Neural cell (in vitro differentiated cells): ENCODE results near the gene RAPGEF4. TPM values are rescaled to one million over a fixed set of nuclear protein-coding genes. Genes with fewer than 3 reads are reported as not detected.

Experiments
- H2AFZ ChIP-seq: fragments of 200-600, 300-800 bp; sonication (generic), shearing (Covaris generic); 2 replicates; pipeline ENCODE4 v1.6.0; 2014; ENCODE audit warnings: low read depth, mild to moderate bottlenecking, antibody characterized with exemption, low read length, moderate library complexity
- H3F3A ChIP-seq: fragments of 200-600 bp; shearing (Covaris generic); 2 replicates; pipeline ENCODE4 v1.6.1; 2016; ENCODE audit warnings: mild to moderate bottlenecking, moderate library complexity, mixed read lengths, antibody characterized with exemption, low read length; ENCODE audit not compliant: insufficient read depth, poor library complexity, severe bottlenecking
- H3K27ac ChIP-seq: fragments of 200-600, 300-800 bp; sonication (generic), shearing (Covaris generic); 2 replicates; pipeline ENCODE4 v1.5.1; 2014; ENCODE audit warnings: mild to moderate bottlenecking, low read length, moderate library complexity
- H3K27me3 ChIP-seq: fragments of 300-800, 200-600 bp; sonication (generic), shearing (Covaris generic); 2 replicates; pipeline ENCODE4 v1.6.0; 2014; ENCODE audit warnings: mild to moderate bottlenecking, low read depth, low read length, moderate library complexity; ENCODE audit not compliant: insufficient read depth
- H3K36me3 ChIP-seq: fragments of 300-800, 200-600 bp; sonication (generic), shearing (Covaris generic); 2 replicates; pipeline ENCODE4 v1.5.1; 2014; ENCODE audit warnings: mild to moderate bottlenecking, antibody characterized with exemption, low read length, moderate library complexity; ENCODE audit not compliant: insufficient read depth
- H3K4me2 ChIP-seq: fragments of 300-800, 200-600 bp; sonication (generic), shearing (Covaris generic); 2 replicates; pipeline ENCODE4 v1.6.0; 2014; ENCODE audit warnings: mild to moderate bottlenecking, low read length
- H3K4me3 ChIP-seq: fragments of 300-800, 200-600 bp; sonication (generic), shearing (Covaris generic); 2 replicates; pipeline ENCODE4 v1.5.1; 2014; ENCODE audit warnings: mild to moderate bottlenecking, low read length, moderate library complexity
- H3K79me2 ChIP-seq: fragments of 200-600 bp; shearing (Covaris generic); replicated peaks from 2 replicates; pipeline ENCODE4 v1.6.0; 2014; ENCODE audit warnings: mild to moderate bottlenecking, low read length, moderate library complexity; ENCODE audit not compliant: insufficient read depth
- H3K9ac ChIP-seq: fragments of 300-800, 200-600 bp; sonication (generic), shearing (Covaris generic); 2 replicates; pipeline ENCODE4 v1.6.1; 2016; ENCODE audit warnings: mild to moderate bottlenecking, low read length, mixed read lengths
- H3K9me2 ChIP-seq: fragments of 200-600 bp; shearing (Covaris generic); 2 replicates; pipeline ENCODE4 v1.6.1; 2016; ENCODE audit warnings: mild to moderate bottlenecking, low read length, mixed read lengths; ENCODE audit not compliant: insufficient read depth
- H3K9me3 ChIP-seq: fragments of 200-600, 300-800 bp; sonication (generic), shearing (Covaris generic); 2 replicates; pipeline ENCODE4 v1.6.1; 2016; ENCODE audit warnings: mild to moderate bottlenecking, mixed run types, low read length, moderate library complexity, mixed read lengths
- H4K20me1 ChIP-seq: fragments of 200-600 bp; shearing (Covaris generic); 2 replicates; pipeline ENCODE4 v1.6.1; 2016; ENCODE audit warnings: mild to moderate bottlenecking, mixed run types; ENCODE audit not compliant: insufficient read depth
- EP300 ChIP-seq: fragments of 450-650 bp; conservative IDR thresholded peaks from 2 replicates; pipeline ENCODE4 v1.6.1; 2014; ENCODE audit warnings: antibody characterized with exemption, mild to moderate bottlenecking, moderate library complexity; ENCODE audit not compliant: poor library complexity, severe bottlenecking
- EZH2 ChIP-seq: fragments of 200-600, 300-800 bp; shearing (Covaris generic), sonication (generic); IDR thresholded peaks from 2 replicates; pipeline ENCODE4 v1.6.1; 2014; ENCODE audit warnings: antibody characterized with exemption, low read length, borderline replicate concordance, mild to moderate bottlenecking; ENCODE audit not compliant: insufficient read depth, poor library complexity, severe bottlenecking
- MXI1 ChIP-seq: fragments of 450-650 bp; conservative IDR thresholded peaks from 2 replicates; pipeline ENCODE4 v1.6.1; 2014; ENCODE audit warnings: antibody characterized with exemption, mild to moderate bottlenecking; ENCODE audit not compliant: poor library complexity, severe bottlenecking
- POLR2AphosphoS5 ChIP-seq: IDR thresholded peaks from 2 replicates; pipeline ENCODE4 v1.6.1; 2012
- RAD21 ChIP-seq: fragments of 450-650 bp; conservative IDR thresholded peaks from 2 replicates; pipeline ENCODE4 v1.6.1; 2014; ENCODE audit warnings: antibody characterized with exemption, mild to moderate bottlenecking, moderate library complexity
- SMC3 ChIP-seq: fragments of 450-650 bp; conservative IDR thresholded peaks from 2 replicates; pipeline ENCODE4 v1.6.1; 2014; ENCODE audit warnings: antibody characterized with exemption, mild to moderate bottlenecking, moderate library complexity; ENCODE audit not compliant: poor library complexity
- TAF1 ChIP-seq: IDR thresholded peaks from 2 replicates; pipeline ENCODE4 v1.6.1; 2012; ENCODE audit warnings: low read depth
- polyA plus RNA-seq: library from polyadenylated mRNA; depleted of rRNA; stranded (reverse); fragments of >200 nt; gene quantifications from 2 replicates; pipeline ENCODE4 v1.2.3, GENCODE V29; 2014
- TF ChIP-seq, protein P1 (sequence below): fragments of 450-650 bp; IDR thresholded peaks from 2 replicates; pipeline ENCODE4 v1.5.1; 2014; ENCODE audit warnings: antibody characterized with exemption, mild to moderate bottlenecking, moderate library complexity; ENCODE audit not compliant: poor library complexity, severe bottlenecking
- TF ChIP-seq, protein P2 (sequence below): IDR thresholded peaks from 2 replicates; pipeline ENCODE4 v1.6.1; 2012; ENCODE audit warnings: borderline replicate concordance

The RAPGEF4 gene
- polyA plus RNA-seq, 1 donor from 2014 or later: 10.4 TPM

DNA sequence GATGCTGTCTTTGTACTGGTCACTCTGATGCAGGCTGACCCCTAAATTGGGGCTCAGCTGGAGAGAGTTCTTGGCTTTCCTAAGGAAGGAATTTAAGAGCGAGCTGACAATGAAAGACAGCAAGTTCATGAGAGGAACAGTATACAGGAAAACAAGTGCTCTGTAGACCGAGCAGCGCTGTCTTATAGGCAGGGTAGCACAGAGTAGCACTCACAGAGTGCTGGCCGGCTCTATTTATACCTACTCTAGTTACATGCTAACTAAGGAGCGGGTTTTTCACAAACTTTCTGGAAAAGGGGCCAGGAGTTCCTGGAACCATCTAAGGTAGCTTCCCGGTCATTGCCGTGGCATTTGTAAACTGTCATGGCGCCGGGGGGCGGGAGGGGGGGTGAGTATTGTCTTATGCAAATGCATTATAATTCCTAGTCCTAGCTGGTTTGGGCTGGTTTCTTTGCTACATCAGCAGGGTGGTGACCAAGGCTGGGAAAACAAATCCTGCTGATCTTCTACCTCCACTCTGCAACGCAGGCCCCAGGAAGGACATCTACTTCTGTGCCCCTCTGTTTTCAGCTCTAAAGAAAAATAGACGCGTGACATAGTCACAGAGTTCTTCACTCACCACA is 308.4 kb downstream of the RAPGEF4 start:
- Histone ChIP-seq H3K36me3 (no peaks in the 10 kb centered on the region), H3K27me3 (no peaks in the 10 kb centered on the region), H3K9me2 (no peaks in the 10 kb centered on the region), H3K4me3 (no peak overlapping the region), H4K20me1 (no peaks in the 10 kb centered on the region), H3K4me2 (no peak overlapping the region), H2AFZ (no peak overlapping the region), H3K79me2 (no peaks in the 10 kb centered on the region), H3K9me3 (no peaks in the 10 kb centered on the region), H3F3A (no peaks in the 10 kb centered on the region), H3K27ac (no peak overlapping the region), H3K9ac (no peak overlapping the region)
- no peak for TF ChIP-seq RAD21
- TF ChIP-seq SMC3: no peak
- TF ChIP-seq TAF1: no peak
- TF ChIP-seq, protein P1, sequence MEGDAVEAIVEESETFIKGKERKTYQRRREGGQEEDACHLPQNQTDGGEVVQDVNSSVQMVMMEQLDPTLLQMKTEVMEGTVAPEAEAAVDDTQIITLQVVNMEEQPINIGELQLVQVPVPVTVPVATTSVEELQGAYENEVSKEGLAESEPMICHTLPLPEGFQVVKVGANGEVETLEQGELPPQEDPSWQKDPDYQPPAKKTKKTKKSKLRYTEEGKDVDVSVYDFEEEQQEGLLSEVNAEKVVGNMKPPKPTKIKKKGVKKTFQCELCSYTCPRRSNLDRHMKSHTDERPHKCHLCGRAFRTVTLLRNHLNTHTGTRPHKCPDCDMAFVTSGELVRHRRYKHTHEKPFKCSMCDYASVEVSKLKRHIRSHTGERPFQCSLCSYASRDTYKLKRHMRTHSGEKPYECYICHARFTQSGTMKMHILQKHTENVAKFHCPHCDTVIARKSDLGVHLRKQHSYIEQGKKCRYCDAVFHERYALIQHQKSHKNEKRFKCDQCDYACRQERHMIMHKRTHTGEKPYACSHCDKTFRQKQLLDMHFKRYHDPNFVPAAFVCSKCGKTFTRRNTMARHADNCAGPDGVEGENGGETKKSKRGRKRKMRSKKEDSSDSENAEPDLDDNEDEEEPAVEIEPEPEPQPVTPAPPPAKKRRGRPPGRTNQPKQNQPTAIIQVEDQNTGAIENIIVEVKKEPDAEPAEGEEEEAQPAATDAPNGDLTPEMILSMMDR: no peak
- TF ChIP-seq EP300: no peak
- no peak for TF ChIP-seq EZH2
- TF ChIP-seq, protein P2, sequence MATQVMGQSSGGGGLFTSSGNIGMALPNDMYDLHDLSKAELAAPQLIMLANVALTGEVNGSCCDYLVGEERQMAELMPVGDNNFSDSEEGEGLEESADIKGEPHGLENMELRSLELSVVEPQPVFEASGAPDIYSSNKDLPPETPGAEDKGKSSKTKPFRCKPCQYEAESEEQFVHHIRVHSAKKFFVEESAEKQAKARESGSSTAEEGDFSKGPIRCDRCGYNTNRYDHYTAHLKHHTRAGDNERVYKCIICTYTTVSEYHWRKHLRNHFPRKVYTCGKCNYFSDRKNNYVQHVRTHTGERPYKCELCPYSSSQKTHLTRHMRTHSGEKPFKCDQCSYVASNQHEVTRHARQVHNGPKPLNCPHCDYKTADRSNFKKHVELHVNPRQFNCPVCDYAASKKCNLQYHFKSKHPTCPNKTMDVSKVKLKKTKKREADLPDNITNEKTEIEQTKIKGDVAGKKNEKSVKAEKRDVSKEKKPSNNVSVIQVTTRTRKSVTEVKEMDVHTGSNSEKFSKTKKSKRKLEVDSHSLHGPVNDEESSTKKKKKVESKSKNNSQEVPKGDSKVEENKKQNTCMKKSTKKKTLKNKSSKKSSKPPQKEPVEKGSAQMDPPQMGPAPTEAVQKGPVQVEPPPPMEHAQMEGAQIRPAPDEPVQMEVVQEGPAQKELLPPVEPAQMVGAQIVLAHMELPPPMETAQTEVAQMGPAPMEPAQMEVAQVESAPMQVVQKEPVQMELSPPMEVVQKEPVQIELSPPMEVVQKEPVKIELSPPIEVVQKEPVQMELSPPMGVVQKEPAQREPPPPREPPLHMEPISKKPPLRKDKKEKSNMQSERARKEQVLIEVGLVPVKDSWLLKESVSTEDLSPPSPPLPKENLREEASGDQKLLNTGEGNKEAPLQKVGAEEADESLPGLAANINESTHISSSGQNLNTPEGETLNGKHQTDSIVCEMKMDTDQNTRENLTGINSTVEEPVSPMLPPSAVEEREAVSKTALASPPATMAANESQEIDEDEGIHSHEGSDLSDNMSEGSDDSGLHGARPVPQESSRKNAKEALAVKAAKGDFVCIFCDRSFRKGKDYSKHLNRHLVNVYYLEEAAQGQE: no peak
- TF ChIP-seq POLR2AphosphoS5: no peak
- no peak for TF ChIP-seq MXI1

DNA sequence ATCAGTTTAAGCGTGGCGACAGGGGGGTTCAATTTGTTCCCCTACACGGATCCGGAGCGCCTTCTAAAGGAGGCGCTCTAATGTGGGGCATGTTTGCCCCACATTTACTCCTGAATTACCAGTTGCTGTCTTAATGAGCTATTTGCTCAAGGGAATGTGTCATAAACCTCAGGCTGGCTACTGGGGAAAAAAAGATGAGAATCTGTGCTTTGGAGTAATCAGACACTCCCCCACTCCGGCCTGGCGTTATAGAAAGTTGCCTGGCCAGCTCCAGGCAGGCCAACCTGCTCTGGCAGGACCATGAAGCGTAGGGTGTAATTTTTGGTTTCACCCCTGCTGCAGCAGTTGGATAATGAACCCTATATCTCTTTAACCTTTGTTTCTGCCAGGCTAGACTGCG is 309.0 kb downstream of the RAPGEF4 start:
- H3K79me2 ChIP-seq: no peaks in the 10 kb centered on the region
- H3F3A ChIP-seq: no peaks in the 10 kb centered on the region
- no peak overlapping the region for H3K9ac ChIP-seq
- no peaks in the 10 kb centered on the region for H3K27me3 ChIP-seq
- no peaks in the 10 kb centered on the region for H3K9me3 ChIP-seq
- H3K9me2 ChIP-seq: no peaks in the 10 kb centered on the region
- no peak overlapping the region for H2AFZ ChIP-seq
- H3K36me3 ChIP-seq: no peaks in the 10 kb centered on the region
- no peak for TF ChIP-seq MXI1
- no peak for TF ChIP-seq SMC3
- no peak for TF ChIP-seq TAF1
- TF ChIP-seq EP300: no peak
- TF ChIP-seq, protein P2: no peak
- TF ChIP-seq, protein P1: no peak
- TF ChIP-seq POLR2AphosphoS5: no peak
- TF ChIP-seq RAD21: no peak
- TF ChIP-seq EZH2: no peak
- H4K20me1 ChIP-seq: no peaks in the 10 kb centered on the region
- H3K4me2 ChIP-seq: no peak overlapping the region
- no peak overlapping the region for H3K27ac ChIP-seq
- no peak overlapping the region for H3K4me3 ChIP-seq
